Retinal pigment epithelial cell (primary cell): Measurements from ENCODE around the gene CEBPG.

Experiments used
- DNase-seq: peaks from one replicate; pipeline ENCODE4 v3.0.0-alpha.2; 2010; ENCODE audit warnings: low read depth
- H3K4me3 ChIP-seq: 2 replicates; pipeline ENCODE4 v1.5.1; 2011; ENCODE audit warnings: mild to moderate bottlenecking, low read length, control low read depth, moderate library complexity
- TF ChIP-seq, protein P1 (sequence below): conservative IDR thresholded peaks from 2 replicates; pipeline ENCODE4 v1.5.1; 2011; ENCODE audit warnings: low read depth, low read length, control low read depth, inconsistent platforms

CEBPG gene

DNA sequence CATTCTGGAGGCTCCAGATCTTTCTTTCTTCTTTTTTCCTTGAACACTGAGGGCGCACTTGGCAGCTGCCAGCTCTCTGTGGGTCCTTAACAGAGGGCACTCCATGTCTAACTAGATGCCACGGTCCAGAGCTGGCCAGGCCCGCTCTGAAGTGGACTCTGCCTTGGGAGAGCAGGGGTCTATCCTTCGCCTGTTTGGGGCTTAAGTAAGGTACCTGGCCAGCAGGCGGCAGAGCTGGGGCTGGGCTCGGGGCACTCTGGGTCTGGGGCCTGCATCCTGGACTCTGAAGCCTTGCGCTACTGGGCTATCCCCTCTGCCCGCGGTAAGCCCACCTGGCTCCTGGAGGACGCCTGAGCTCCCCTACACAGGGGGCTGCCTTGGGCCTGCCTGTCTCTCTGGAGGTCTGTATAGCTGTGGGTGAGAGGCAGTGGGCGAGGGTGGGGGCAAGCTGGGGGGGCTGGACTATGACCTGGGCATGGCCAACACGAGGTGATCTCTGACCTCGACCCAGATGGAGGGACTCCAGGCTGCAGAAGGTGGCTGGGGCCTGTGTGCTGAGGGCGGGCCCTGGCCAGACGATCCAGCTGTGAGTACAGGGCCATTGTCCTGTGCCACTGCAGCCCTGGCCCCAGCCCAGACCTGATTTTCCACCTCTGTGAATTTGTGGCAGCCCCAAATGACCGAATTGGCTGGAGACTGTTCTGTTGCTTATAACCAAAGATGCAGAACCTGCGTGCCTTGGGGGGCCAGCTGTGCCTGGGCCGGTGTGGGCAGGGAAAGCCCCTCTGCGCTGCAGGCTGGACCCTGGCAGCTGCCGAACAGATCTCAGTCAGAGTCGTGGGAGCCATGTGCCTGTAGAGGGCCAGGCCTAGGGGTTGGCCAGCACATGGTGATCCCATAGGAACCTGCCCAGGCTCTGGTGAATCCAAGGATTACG, 26.5 kb downstream of the CEBPG start:
- no peak for DNase-seq
- no peak overlapping the region for H3K4me3 ChIP-seq
- TF ChIP-seq, protein P1, sequence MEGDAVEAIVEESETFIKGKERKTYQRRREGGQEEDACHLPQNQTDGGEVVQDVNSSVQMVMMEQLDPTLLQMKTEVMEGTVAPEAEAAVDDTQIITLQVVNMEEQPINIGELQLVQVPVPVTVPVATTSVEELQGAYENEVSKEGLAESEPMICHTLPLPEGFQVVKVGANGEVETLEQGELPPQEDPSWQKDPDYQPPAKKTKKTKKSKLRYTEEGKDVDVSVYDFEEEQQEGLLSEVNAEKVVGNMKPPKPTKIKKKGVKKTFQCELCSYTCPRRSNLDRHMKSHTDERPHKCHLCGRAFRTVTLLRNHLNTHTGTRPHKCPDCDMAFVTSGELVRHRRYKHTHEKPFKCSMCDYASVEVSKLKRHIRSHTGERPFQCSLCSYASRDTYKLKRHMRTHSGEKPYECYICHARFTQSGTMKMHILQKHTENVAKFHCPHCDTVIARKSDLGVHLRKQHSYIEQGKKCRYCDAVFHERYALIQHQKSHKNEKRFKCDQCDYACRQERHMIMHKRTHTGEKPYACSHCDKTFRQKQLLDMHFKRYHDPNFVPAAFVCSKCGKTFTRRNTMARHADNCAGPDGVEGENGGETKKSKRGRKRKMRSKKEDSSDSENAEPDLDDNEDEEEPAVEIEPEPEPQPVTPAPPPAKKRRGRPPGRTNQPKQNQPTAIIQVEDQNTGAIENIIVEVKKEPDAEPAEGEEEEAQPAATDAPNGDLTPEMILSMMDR, result no peak

DNA sequence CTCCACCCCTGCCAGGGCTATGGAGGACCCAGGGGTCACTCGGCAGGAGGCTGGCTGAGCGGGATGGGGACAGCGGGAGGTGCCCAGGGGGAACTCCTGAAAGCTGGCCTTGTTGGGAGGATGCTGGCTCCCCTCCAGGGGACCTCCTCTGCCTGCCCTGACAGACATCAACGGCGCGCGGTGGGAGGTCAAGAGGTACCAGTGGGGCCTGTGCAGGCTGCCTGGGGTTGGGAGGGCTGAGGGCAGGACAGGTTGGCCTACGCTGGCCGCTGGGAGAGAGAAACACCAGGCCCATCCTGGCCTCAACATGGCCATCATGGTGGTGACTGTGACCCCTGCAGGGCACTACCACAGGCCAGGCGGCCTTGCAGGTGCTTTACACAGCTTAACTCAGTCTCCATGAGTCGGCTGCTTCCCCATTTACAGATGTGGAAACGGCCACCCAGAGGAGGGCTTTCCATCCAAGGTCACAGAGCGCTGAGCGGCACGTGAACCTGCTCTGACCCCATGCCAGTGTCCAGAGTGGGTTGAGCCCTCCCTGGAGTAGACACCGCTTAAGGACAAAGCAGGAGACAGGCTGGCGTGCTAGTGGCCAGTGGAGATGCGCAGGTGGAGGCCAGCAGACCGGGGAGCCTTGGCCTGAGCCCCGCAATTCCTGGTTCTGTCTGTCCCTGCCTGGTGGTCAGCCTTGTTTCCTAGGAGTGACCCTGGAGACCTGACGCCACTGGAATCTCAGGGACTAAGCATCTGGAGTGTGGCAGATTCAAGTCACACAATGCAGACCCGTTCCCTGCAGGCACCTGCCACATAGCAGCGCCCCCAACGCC, 27.6 kb downstream of the CEBPG start:
- no peak overlapping the region for H3K4me3 ChIP-seq
- no peak for DNase-seq
- TF ChIP-seq, protein P1, result no peak

DNA sequence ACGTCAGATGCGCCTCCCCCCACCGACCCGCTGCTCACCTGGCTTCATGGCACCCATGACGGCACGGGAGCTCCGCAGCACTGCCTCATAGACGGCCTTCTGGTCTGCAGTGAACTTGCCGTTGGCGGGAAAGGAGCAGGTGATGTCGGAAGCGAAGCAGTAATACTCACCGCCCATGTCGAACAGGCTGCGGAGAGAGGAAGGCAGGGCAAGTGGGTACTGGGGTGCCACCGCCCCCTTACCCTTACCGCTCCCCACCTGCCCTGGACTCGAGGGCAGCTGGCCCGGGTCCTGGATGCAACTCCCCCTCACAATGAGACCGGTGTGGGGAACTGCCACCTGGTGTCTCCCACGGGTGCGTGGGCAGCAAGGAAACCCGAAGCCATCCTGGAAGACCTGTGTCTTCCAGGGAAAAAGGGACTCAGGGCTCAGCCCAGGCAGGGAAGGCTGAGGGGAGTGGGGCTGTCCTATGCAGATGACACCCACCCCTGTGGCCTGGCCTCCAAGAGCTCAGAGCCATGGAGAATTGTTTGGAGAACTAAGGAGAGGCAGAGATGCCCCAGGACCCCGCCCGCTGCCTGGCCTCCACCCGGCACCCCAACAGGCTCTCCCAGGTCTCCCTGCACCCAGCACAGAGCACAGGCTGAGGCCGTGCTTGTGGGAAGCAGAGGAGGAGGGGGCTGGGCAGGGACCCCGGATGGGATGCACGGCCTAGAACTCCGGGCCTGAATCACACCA, 28.3 kb downstream of the CEBPG start:
- TF ChIP-seq, protein P1, result no peak
- DNase-seq, result no peak
- no peak overlapping the region for H3K4me3 ChIP-seq

DNA sequence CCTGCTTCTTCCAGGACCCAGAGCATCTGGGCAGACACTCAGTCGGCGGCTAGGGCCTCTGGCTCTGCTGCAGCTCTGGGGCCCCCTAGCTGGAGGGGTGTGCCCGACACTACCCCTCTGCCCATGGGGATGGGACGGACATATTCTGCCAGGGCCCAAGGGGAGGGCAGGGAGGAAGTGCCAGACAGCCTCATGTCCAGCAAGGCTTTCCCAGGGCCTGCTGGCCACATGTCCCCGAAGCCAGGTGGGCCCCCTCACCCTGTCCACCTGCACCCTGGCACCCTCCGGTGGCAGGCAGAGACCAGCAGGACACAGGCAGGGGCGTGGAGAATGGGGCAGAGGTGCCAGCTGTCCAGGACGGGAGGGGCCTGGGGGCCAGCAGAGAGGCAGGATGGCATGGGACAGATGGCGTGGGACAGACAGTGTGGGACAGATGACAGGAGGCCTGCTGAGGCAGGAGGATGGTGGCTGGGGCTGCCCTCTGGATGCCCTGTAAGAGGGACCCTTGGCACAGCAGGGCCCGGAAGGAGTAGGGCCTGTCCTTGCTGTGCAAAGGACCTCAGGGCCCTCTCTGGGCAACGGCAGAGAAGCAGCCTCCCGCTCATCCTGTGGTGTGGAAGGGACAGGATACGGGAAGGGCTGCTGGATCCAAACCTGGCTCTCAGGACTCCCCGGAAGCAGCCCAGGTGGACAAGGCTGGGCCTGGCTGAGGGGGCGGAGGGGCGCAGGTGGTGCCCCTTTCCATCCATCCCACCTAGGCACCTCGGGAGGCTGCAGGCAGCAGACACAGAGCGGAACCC, 29.1 kb downstream of the CEBPG start:
- H3K4me3 ChIP-seq, result no peak overlapping the region
- TF ChIP-seq, protein P1, result peak; percentile 27
- DNase-seq, result no peak

DNA sequence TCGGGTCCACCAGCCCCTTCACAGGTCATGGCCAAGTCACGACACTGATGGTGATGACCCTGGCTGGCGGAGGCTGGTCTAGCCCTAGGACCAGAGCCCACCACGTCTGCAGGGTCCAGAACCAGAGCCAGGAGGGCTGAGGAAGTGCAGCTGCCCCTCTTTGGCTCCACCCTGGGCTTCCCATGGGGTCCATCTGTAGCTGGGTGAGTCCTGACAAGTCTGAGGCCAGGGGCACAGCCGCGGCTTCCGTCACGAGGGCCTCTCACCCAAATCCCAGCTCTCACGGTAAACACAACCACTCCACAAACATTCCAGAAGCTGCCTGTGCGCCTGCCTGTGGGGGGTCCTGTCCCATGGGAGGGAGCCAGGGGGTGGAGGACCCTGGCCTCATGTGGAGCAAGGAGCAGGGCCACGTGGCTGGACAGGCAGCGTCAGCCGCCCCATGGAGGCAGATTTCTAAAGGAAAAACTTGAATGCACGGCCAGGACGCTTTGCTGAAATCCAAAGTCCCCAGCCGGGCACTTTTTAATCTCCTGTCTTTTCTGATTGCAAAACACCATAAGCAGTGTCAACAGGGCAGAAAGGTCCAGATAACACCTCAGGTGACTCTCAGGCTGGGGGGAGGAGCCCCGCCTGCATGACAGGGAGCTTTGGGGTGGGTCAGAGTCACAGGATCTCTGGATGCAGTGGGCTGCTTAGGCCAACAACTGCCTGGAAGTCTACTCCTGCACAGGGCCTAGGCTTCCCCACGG, 29.9 kb downstream of the CEBPG start:
- H3K4me3 ChIP-seq, result no peak overlapping the region
- TF ChIP-seq, protein P1, result no peak
- peak; percentile 10 for DNase-seq

DNA sequence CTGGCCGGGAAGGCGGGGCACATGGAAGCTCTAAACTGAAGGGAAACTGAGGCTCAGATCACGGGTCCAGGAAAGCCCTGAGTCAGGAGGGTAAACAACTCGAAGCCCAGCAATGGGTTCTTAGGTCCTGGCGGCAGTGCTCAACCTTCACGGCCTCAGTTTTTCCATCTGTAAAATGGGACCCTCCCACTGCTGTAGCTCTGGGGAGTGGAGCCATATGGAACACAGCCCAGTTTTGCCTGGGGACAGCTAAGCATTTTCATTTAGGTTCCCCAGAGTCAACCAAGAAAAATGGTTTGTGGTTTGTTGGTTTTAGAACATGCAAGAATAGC, 30.4 kb downstream of the CEBPG start:
- TF ChIP-seq, protein P1, result no peak
- DNase-seq, result no peak
- no peak overlapping the region for H3K4me3 ChIP-seq
